ENCODE data around the gene ONECUT3.

GRCh38 chr19:1811942-1812425 lies 58.7 kb downstream of the ONECUT3 start, which contains the start of gene ATP8B3:
- TF ChIP-seq, protein P1, sequence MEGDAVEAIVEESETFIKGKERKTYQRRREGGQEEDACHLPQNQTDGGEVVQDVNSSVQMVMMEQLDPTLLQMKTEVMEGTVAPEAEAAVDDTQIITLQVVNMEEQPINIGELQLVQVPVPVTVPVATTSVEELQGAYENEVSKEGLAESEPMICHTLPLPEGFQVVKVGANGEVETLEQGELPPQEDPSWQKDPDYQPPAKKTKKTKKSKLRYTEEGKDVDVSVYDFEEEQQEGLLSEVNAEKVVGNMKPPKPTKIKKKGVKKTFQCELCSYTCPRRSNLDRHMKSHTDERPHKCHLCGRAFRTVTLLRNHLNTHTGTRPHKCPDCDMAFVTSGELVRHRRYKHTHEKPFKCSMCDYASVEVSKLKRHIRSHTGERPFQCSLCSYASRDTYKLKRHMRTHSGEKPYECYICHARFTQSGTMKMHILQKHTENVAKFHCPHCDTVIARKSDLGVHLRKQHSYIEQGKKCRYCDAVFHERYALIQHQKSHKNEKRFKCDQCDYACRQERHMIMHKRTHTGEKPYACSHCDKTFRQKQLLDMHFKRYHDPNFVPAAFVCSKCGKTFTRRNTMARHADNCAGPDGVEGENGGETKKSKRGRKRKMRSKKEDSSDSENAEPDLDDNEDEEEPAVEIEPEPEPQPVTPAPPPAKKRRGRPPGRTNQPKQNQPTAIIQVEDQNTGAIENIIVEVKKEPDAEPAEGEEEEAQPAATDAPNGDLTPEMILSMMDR (IDR thresholded peaks at IDR 0.05) = no peak
- no peak for TF ChIP-seq POLR2A (IDR thresholded peaks at IDR 0.05)
